NK-92 treated with Interleukin-12 subunit alpha and Interleukin-12 subunit beta, amount 100 ng/mL, for 24 hours (cell line): ENCODE data around the gene MEGF10.

Source experiments
- DNase-seq: peaks from one replicate; lab custom pipeline; 2025; lab: John Stamatoyannopoulos, UW

MEGF10 gene

GRCh38 chr5:127326976-127327755, 36.6 kb downstream of the MEGF10 start:
- DNase-seq: no peak

GRCh38 chr5:127330116-127330515, 39.5 kb downstream of the MEGF10 start:
- DNase-seq: no peak

- DNase-seq: no peak
Observed at GRCh38 chr5:127331890-127332649, 41.5 kb downstream of the MEGF10 start.

DNA sequence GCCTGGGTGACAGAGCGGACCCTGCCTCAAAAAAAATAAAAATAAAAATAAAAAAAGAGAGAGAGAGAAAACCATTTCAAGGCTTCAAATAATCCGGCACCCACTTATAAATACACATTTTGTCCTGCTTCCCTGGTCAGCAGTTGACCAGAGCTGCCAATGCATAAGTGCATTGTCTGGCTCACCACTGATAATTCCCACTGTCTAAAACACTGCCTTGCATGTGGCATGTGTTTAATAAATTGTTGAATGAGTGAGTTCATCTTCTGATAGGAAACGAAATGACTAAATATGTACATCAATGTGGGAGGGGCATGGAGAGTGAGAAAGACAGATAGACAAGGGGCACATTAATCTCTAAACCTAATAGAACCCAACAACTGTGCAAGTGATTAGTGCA, 42.9 kb downstream of the MEGF10 start:
- DNase-seq: no peak

DNA sequence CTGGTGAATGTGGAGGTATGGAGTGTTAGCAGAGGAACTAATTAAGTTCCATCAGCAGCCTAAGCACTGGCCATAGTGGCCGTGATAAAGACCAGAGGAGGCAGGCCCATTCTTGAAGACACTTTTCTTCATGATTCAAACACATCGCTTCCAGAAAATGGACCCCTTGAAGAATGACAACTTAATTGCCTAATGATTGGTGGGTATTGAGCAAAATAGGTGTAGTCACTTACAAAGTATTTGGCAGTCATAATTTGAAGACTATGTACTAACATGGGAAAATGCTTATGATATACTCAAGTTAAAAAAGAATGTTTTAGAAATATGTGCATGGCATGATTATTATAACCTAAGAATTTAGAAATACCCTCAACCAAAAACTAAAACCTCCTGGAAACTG, 44.8 kb downstream of the MEGF10 start:
- no peak for DNase-seq

DNA sequence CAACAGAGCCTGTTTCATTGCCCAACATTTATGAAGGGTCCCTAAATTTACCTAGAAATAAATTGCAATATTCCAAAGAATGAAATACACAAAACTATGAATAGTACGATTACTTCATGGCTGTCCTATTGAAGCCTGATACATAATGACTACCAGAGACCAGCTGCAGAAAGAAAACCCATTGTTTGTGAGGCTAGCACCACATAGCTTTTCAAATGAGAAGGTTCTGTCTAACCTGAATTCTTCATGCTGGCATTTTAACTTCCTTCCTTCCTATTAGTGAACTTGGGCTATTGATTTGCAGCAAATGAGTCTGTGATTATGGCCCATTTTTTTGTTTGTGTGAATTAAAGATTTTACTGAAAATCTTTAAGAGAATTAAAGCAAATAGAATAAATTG, 47.3 kb downstream of the MEGF10 start:
- no peak for DNase-seq

DNA sequence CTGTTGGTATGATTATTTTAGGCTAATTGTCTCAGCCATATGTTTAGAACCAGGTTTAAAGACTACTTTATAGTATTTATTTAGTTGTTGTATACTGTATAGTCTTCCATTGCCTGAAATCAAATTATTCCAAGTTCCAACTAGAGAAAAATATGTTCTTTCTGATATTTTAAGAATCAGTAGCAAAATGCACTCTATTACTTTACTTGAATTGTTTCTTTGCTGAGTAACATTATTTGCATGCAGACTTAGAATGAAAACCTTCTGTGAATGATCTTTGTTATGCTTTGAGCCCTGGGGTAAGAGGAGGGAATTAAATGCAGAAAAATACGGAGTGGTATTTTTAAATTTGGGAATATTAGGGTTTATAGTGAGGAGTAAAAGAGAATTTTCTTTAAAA, 47.9 kb downstream of the MEGF10 start:
- DNase-seq: no peak

GRCh38 chr5:127340606-127341005, 50.0 kb downstream of the MEGF10 start:
- DNase-seq: no peak

DNA sequence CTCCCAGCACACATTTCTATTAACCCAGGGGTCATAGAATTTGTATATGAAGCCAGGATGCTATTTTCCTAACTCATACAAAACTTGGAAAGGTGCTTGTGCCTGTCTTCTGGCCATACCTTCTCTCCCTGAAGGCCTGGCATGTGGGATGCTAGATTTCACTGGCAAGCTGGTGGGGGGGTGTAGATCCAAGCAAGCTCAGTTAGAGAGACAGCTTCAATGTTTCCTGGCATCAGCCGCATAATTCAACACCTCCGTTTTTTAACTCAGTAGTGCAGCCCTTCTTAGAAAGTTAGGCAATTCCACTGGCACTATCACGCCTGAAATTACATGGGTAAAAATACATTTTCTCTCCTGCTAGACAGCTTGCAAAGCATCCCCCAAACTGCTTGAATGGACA, 51.8 kb downstream of the MEGF10 start:
- DNase-seq: no peak

- no peak for DNase-seq
Observed at GRCh38 chr5:127343313-127343712, 52.7 kb downstream of the MEGF10 start.

DNA sequence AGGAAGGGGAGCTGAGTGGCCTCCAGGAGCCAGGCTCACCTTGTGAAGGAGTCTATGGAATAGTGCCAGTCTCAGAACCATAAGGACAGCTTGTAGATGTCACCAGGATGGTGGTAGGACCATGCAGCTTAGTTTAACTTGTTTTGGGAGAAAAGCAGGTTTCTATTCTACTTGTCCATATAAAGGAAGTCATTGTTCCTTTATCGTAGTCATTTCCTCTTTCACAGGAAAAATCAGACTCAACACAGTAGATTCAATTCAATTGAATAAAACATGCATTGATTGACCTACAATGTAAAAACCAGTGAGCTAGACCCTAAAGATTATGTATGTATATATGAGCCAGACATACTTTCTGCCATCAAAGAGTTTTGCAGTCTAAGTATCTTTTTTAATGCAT, 53.3 kb downstream of the MEGF10 start:
- no peak for DNase-seq

DNA sequence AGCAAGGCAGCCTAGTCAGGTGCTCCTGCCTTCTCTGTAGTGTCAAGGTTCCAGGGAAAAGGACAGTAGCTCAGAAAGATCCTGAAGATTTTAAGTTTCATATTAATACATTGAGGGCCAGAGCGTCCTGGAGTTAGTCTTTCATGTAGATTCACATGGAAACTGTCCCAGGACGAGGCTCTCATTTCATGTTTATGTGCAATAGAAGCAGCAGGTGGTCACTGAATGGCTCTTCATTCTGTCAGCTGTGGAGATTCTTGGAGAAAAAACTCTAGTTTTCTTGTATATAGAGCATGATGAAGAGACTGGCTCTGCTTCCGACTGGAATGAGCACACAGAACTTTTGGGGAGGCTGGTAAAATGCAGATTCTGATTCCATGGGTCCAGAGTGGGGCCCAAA, 54.3 kb downstream of the MEGF10 start:
- no peak for DNase-seq

DNA sequence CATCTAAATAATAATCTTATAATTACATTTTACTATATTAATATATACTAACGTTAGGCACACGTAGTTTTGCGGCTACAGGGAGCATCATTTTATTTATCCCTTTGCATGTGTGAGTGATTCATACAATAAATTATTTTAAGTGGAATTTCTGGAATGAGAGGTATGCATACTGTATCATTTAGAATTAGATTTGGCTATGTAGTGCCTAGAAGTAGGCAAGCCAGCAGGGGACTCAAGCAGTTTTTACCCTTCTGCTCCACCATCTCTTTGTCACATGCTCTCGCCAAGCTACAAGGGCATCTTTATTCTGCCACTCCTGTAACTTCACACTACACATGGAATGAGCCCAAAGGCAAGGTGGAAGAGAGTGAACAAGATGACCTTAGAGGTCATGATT, 60.8 kb downstream of the MEGF10 start:
- no peak for DNase-seq

GRCh38 chr5:127352068-127352467, 61.5 kb downstream of the MEGF10 start:
- no peak for DNase-seq

GRCh38 chr5:127353327-127353726, 62.7 kb downstream of the MEGF10 start:
- no peak for DNase-seq

DNA sequence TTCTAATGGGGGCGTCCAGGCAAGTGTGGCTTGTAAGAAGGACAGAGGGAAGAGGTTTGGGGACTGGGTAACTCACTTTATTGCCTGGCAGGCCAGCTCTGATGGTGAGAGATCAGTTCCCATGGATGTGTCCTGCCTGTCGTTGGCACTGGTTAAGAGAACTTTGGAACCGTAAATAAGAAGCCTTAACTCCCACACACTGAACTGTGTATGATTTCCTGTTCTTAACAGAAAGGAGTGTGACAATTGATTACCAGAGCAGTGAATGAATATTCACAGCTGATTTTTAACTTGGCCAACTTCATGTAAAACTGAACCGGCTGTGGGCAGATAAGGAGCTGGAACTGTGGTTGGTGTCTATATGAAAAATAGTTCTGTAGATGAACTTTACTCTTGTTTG, 63.2 kb downstream of the MEGF10 start:
- DNase-seq: no peak

- DNase-seq: no peak
Observed at GRCh38 chr5:127355337-127355736, 64.7 kb downstream of the MEGF10 start.

GRCh38 chr5:127358284-127358683, 67.7 kb downstream of the MEGF10 start:
- DNase-seq: no peak

GRCh38 chr5:127358740-127359139, 68.1 kb downstream of the MEGF10 start:
- DNase-seq: no peak

GRCh38 chr5:127359502-127359901, 68.9 kb downstream of the MEGF10 start:
- no peak for DNase-seq

- no peak for DNase-seq
Observed at GRCh38 chr5:127363403-127363802, 72.8 kb downstream of the MEGF10 start.

GRCh38 chr5:127367029-127367428, 76.4 kb downstream of the MEGF10 start:
- DNase-seq: no peak

- no peak for DNase-seq
Observed at GRCh38 chr5:127367946-127368465, 77.4 kb downstream of the MEGF10 start.
